GM12865 (cell line): Measurements from ENCODE around the gene FAM124B.
"Not testable (repeated sequence)": the region's sequence is repeated elsewhere in the genome, so short reads cannot be mapped to it uniquely, and the experiment has no call there.

Experiments used
- DNase-seq: peaks from one replicate; pipeline ENCODE4 v3.0.0; 2010; ENCODE audit warnings: low read depth
- H3K4me3 ChIP-seq: 2 replicates; pipeline ENCODE4 v1.5.1; 2011; ENCODE audit warnings: mild to moderate bottlenecking, low read depth, low read length, control low read depth
- CTCF ChIP-seq: IDR thresholded peaks from 2 replicates; pipeline ENCODE4 v1.5.1; 2011; ENCODE audit warnings: low read length, control low read depth, low read depth, inconsistent platforms; ENCODE audit not compliant: insufficient read depth; ENCODE audit errors: missing control alignments

Gene FAM124B

GRCh38 chr2:224398289-224398688 lies 3.6 kb downstream of the FAM124B start:
- no peak overlapping the region for H3K4me3 ChIP-seq
- DNase-seq, result no peak

GRCh38 chr2:224397100-224397499 lies 4.8 kb downstream of the FAM124B start:
- DNase-seq, H3K4me3 ChIP-seq: not testable (repeated sequence)

More at GRCh38 chr2:224398289-224398688, 3.6 kb downstream of the FAM124B start:
- TF ChIP-seq CTCF, result no peak

- no peak for TF ChIP-seq CTCF
- no peak overlapping the region for H3K4me3 ChIP-seq
- no peak for DNase-seq
Measured at GRCh38 chr2:224395620-224396390, 6.1 kb downstream of the FAM124B start.

- H3K4me3 ChIP-seq, result no peak overlapping the region
- no peak for DNase-seq
- no peak for TF ChIP-seq CTCF
Measured at GRCh38 chr2:224393157-224393872, 8.6 kb downstream of the FAM124B start.

GRCh38 chr2:224392545-224392944 lies 9.4 kb downstream of the FAM124B start:
- no peak overlapping the region for H3K4me3 ChIP-seq
- no peak for TF ChIP-seq CTCF
- no peak for DNase-seq

GRCh38 chr2:224389317-224389716 lies 12.6 kb downstream of the FAM124B start:
- no peak overlapping the region for H3K4me3 ChIP-seq
- no peak for DNase-seq
- no peak for TF ChIP-seq CTCF

- DNase-seq, result no peak
- TF ChIP-seq CTCF, result no peak
Measured at GRCh38 chr2:224386876-224387275, 15.0 kb downstream of the FAM124B start.

More at GRCh38 chr2:224386876-224387275, 15.0 kb downstream of the FAM124B start:
- H3K4me3 ChIP-seq, result no peak overlapping the region
